Brain microvascular endothelial cell (primary cell): ENCODE measurements around the gene SNAP29.
A peak's percentile ranks its signal among the peaks of the same experiment; 100 is the strongest.

Experiments
- DNase-seq: peaks from one replicate; pipeline ENCODE4 v3.0.0-alpha.2; 2020
- H3K27ac ChIP-seq: fragments of 250-450 bp; sonication (Bioruptor Pico); 2 replicates; pipeline ENCODE4 v1.5.1; 2020; ENCODE audit warnings: mild to moderate bottlenecking, moderate library complexity
- H3K27me3 ChIP-seq: fragments of 250-450 bp; sonication (Bioruptor Pico); replicated peaks from 2 replicates; pipeline ENCODE4 v1.5.1; 2020; ENCODE audit warnings: mild to moderate bottlenecking
- H3K36me3 ChIP-seq: fragments of 250-450 bp; sonication (Bioruptor Pico); replicated peaks from 2 replicates; pipeline ENCODE4 v1.5.1; 2020; ENCODE audit warnings: mild to moderate bottlenecking
- H3K4me3 ChIP-seq: 2 replicates; pipeline ENCODE4 v1.5.1; 2011; ENCODE audit warnings: low read depth, mild to moderate bottlenecking, control low read depth, low read length, moderate library complexity
- CTCF ChIP-seq: IDR thresholded peaks from 2 replicates; pipeline ENCODE4 v1.5.1; 2011; ENCODE audit warnings: low read depth, mild to moderate bottlenecking, moderate library complexity, low read length, control low read depth, inconsistent platforms; ENCODE audit errors: missing control alignments
- in situ Hi-C: cut with HindIII; loops from 2 replicates; pipeline ENCODE4 v1.10.0; 2017; ENCODE audit warnings: low sequenced_read_pairs, low pct_ligation_motif_present

Gene SNAP29

GRCh38 chr22:20853236-20853660 is 5.6 kb upstream of the SNAP29 start:
- in situ Hi-C loops, result no loop called here
- TF ChIP-seq CTCF, result no peak
- DNase-seq, result no peak
- Histone ChIP-seq H3K27me3 (no peaks in the 10 kb centered on the region), H3K27ac (no peak overlapping the region), H3K36me3 (no peaks in the 10 kb centered on the region), H3K4me3 (no peak overlapping the region)

GRCh38 chr22:20857247-20857643 is 1.6 kb upstream of the SNAP29 start:
- in situ Hi-C loops, result no loop called here
- DNase-seq, result no peak
- Histone ChIP-seq H3K27me3 (no peaks in the 10 kb centered on the region), H3K27ac (no peak overlapping the region), H3K4me3 (peak overlapping the region; percentile 80), H3K36me3 (no peaks in the 10 kb centered on the region)
- no peak for TF ChIP-seq CTCF

GRCh38 chr22:20857838-20858614 is 781 bp upstream of the SNAP29 start:
- no peaks in the 10 kb centered on the region for H3K27me3 ChIP-seq
- DNase-seq, result peak; percentile 78
- H3K36me3 ChIP-seq, result no peaks in the 10 kb centered on the region
- in situ Hi-C loops, result no loop called here
- peak overlapping the region; percentile 80 for H3K4me3 ChIP-seq
- no peak for TF ChIP-seq CTCF
- H3K27ac ChIP-seq, result peak overlapping the region; percentile 74

- peak overlapping the region; percentile 80 for H3K4me3 ChIP-seq
- no peak for TF ChIP-seq CTCF
- in situ Hi-C loops, result no loop called here
- no peak overlapping the region for H3K27ac ChIP-seq
- DNase-seq, result no peak
- H3K36me3 ChIP-seq, result no peaks in the 10 kb centered on the region
- H3K27me3 ChIP-seq, result no peaks in the 10 kb centered on the region
These were observed 808 bp downstream of the SNAP29 start for GRCh38 chr22:20859615-20860014.

- Histone ChIP-seq H3K27ac (no peak overlapping the region), H3K27me3 (no peaks in the 10 kb centered on the region), H3K36me3 (no peaks in the 10 kb centered on the region), H3K4me3 (no peak overlapping the region)
- TF ChIP-seq CTCF, result no peak
- no peak for DNase-seq
- in situ Hi-C loops, result no loop called here
These were observed 3.7 kb downstream of the SNAP29 start for GRCh38 chr22:20862540-20862939.

- no peak for DNase-seq
- TF ChIP-seq CTCF, result no peak
- in situ Hi-C loops, result no loop called here
- Histone ChIP-seq H3K27me3 (no peaks in the 10 kb centered on the region), H3K36me3 (no peaks in the 10 kb centered on the region), H3K27ac (no peak overlapping the region), H3K4me3 (no peak overlapping the region)
These were observed 4.6 kb downstream of the SNAP29 start for GRCh38 chr22:20863366-20863765.
